Thyroid gland (tissue), 4 donors: Measurements from ENCODE around the gene TBC1D22A. TPM values are rescaled to one million over a fixed set of nuclear protein-coding genes. Genes with fewer than 3 reads are reported as not detected.

Source experiments
- DNase-seq, 2 donors: peaks; one replicate each; pipeline ENCODE4 v3.0.0-alpha.2; 2019
- H3K27ac ChIP-seq, 3 donors: fragments of 200-600 bp; sonication (generic); 1 replicate in 2 of 3; 2 replicates in 1 of 3; pipeline ENCODE4 v1.5.1; 2016 to 2019; ENCODE audit warnings: mild to moderate bottlenecking in 1 of 3, moderate library complexity in 1 of 3
- H3K27me3 ChIP-seq: fragments of 200-600 bp; sonication (generic); one replicate; pipeline ENCODE4 v1.5.1; 2019
- H3K36me3 ChIP-seq, 2 donors: fragments of 200-600 bp; sonication (generic); one replicate each; pipeline ENCODE4 v1.5.1; 2016 to 2019
- H3K4me1 ChIP-seq, 2 donors: fragments of 200-600 bp; sonication (generic); one replicate each; pipeline ENCODE4 v1.5.1; 2017 to 2019
- H3K4me3 ChIP-seq, 3 donors: fragments of 200-600 bp; sonication (generic); replicated peaks in 1 of 3; 1 replicate in 2 of 3; 2 replicates in 1 of 3; pipeline ENCODE4 v1.5.1; 2016; ENCODE audit warnings: mild to moderate bottlenecking in 1 of 3
- H3K9me3 ChIP-seq: fragments of 200-600 bp; sonication (generic); one replicate; pipeline ENCODE4 v1.5.1; 2017
- CTCF ChIP-seq, 6 experiments: fragments of 200-600 bp in 3 of 6; fragments of 450-650 bp in 3 of 6; sonication (generic) in 3 of 6; IDR thresholded peaks; one replicate each; pipeline ENCODE4 v1.5.1; 2016 to 2019; ENCODE audit warnings: antibody characterized with exemption in 6 of 6, mild to moderate bottlenecking in 2 of 6, inconsistent platforms in 1 of 6, moderate library complexity in 1 of 6
- POLR2A ChIP-seq, 2 donors: fragments of 450-650 bp; IDR thresholded peaks; one replicate each; pipeline ENCODE4 v1.6.1; 2017; ENCODE audit warnings: antibody characterized with exemption in 2 of 2, mild to moderate bottlenecking in 2 of 2, moderate library complexity in 1 of 2
- WGBS, 2 donors: methylation state at CpG; one replicate each; pipeline ENCODE4 v1.1.5; 2017; 5-methylcytosine and 5-hydroxymethylcytosine counted together
- intact Hi-C: fragments of 100-400 bp; cut with DNase I; formaldehyde crosslinking; loops from one replicate; pipeline ENCODE4 v1.15.1; 2023
- total RNA-seq, 4 donors: library from RNA; depleted of rRNA; stranded (reverse); fragments of >200 nt; gene quantifications; one replicate each; pipeline ENCODE4 v1.2.3, GENCODE V29; 2016

TBC1D22A gene
- total RNA-seq, 4 donors from 2014 or later = 26.7 to 34.6 (median 33.2) TPM

GRCh38 chr22:46750863-46751443 is 11.5 kb upstream of the TBC1D22A start:
- no peaks in the 10 kb centered on the region for H3K9me3 ChIP-seq
- peaks cover 9 to 56% of the 10 kb centered on the region in 2 donors for H3K4me1 ChIP-seq
- H3K27ac ChIP-seq = peak overlapping the region in 2 of 3 donors; percentile 57 to 69
- no peaks in the 10 kb centered on the region for H3K27me3 ChIP-seq
- H3K36me3 ChIP-seq = no peaks in the 10 kb centered on the region
- 21 to 27% methylated on average over 10 to 12 of the region's 12 CpGs for WGBS, 2 donors
- no peak overlapping the region for H3K4me3 ChIP-seq
- peak; percentile 94 to 96 for DNase-seq
- intact Hi-C loops = no loop called here
- no peak for TF ChIP-seq POLR2A (IDR thresholded peaks at IDR 0.05)
- TF ChIP-seq CTCF (IDR thresholded peaks at IDR 0.05) = no peak

- H3K36me3 ChIP-seq = no peaks in the 10 kb centered on the region
- no peak overlapping the region for H3K4me3 ChIP-seq
- DNase-seq = no peak
- TF ChIP-seq CTCF (IDR thresholded peaks at IDR 0.05) (no peak), POLR2A (IDR thresholded peaks at IDR 0.05) (no peak)
- 89 to 90% methylated on average over 7 to 11 of the region's 11 CpGs for WGBS, 2 donors
- intact Hi-C loops = no loop called here
- H3K9me3 ChIP-seq = no peaks in the 10 kb centered on the region
- H3K27ac ChIP-seq = peak overlapping the region in 1 of 3 donors; percentile 18
- no peaks in the 10 kb centered on the region for H3K27me3 ChIP-seq
- peaks cover 9 to 56% of the 10 kb centered on the region in 2 donors for H3K4me1 ChIP-seq
Observed at GRCh38 chr22:46752286-46752987, 10.0 kb upstream of the TBC1D22A start.

GRCh38 chr22:46752988-46753310 is 9.5 kb upstream of the TBC1D22A start:
- H3K27ac ChIP-seq = peak overlapping the region in 1 of 3 donors; percentile 18
- intact Hi-C loops = no loop called here

GRCh38 chr22:46753360-46753759 is 9.1 kb upstream of the TBC1D22A start:
- H3K27ac ChIP-seq = peak overlapping the region; percentile 70 to 88 (median 71)
- H3K4me3 ChIP-seq = no peak overlapping the region
- H3K4me1 ChIP-seq = peaks cover 10 to 60% of the 10 kb centered on the region in 2 donors
- WGBS, 2 donors = 74 to 84% methylated on average over 5 to 6 of the region's 8 CpGs
- no peaks in the 10 kb centered on the region for H3K27me3 ChIP-seq
- TF ChIP-seq POLR2A (IDR thresholded peaks at IDR 0.05) (no peak), CTCF (IDR thresholded peaks at IDR 0.05) (no peak)
- DNase-seq = no peak
- intact Hi-C loops = no loop called here
- H3K36me3 ChIP-seq = no peaks in the 10 kb centered on the region
- H3K9me3 ChIP-seq = no peaks in the 10 kb centered on the region

More at GRCh38 chr22:46752988-46753310, 9.5 kb upstream of the TBC1D22A start:
- Histone ChIP-seq H3K9me3 (no peaks in the 10 kb centered on the region), H3K36me3 (no peaks in the 10 kb centered on the region), H3K4me1 (peaks cover 9 to 56% of the 10 kb centered on the region in 2 donors), H3K27me3 (no peaks in the 10 kb centered on the region), H3K4me3 (no peak overlapping the region)
- WGBS, 2 donors = 100% methylated on average over 4 of the region's 6 CpGs; no CpG with 5 or more reads in 1 of the 2 donors
- TF ChIP-seq CTCF (IDR thresholded peaks at IDR 0.05) (no peak), POLR2A (IDR thresholded peaks at IDR 0.05) (no peak)
- DNase-seq = no peak

GRCh38 chr22:46753761-46754109 is 8.7 kb upstream of the TBC1D22A start:
- no peaks in the 10 kb centered on the region for H3K27me3 ChIP-seq
- no peak overlapping the region for H3K4me3 ChIP-seq
- WGBS, 2 donors = 86 to 100% methylated on average over 1 to 4 of the region's 4 CpGs
- no peak for DNase-seq
- intact Hi-C loops = no loop called here
- H3K27ac ChIP-seq = peak overlapping the region; percentile 70 to 88 (median 71)
- TF ChIP-seq POLR2A (IDR thresholded peaks at IDR 0.05) (no peak), CTCF (IDR thresholded peaks at IDR 0.05) (no peak)
- no peaks in the 10 kb centered on the region for H3K9me3 ChIP-seq
- no peaks in the 10 kb centered on the region for H3K36me3 ChIP-seq
- peaks cover 13 to 64% of the 10 kb centered on the region in 2 donors for H3K4me1 ChIP-seq
